HEK293 (cell line): Measurements from ENCODE around the gene LUC7L2.

ENCODE experiments used
- CTCF ChIA-PET: fragments of 350-600 bp; formaldehyde crosslinking; extraction: SDS; loops from one replicate; lab custom pipeline; 2021; ENCODE audit warnings: antibody characterized with exemption; lab: Yijun Ruan, JAX
- POLR2A ChIA-PET: fragments of 300-600 bp; formaldehyde crosslinking; extraction: SDS; loops from one replicate; lab custom pipeline; 2020; ENCODE audit warnings: antibody characterized with exemption, inconsistent platforms; lab: Yijun Ruan, JAX
- H3K27ac ChIP-seq: fragments of 200-500 bp; sonication (Bioruptor generic); 2 replicates; pipeline ENCODE4 v1.5.1; 2014; ENCODE audit warnings: low read depth, low read length, control low read depth, inconsistent platforms; ENCODE audit errors: extremely low read depth
- H3K36me3 ChIP-seq, 2 experiments: fragments of 200-500 bp in 1 of 2; sonication (Bioruptor generic) in 1 of 2; 1 replicate in 1 of 2; 2 replicates in 1 of 2; pipeline ENCODE4 v1.5.1; 2014 to 2017; ENCODE audit warnings: inconsistent platforms in 2 of 2, low read length in 2 of 2; ENCODE audit not compliant: control insufficient read depth in 2 of 2, insufficient read depth in 1 of 2
- H3K4me1 ChIP-seq: fragments of 200-500 bp; sonication (Bioruptor generic); 2 replicates; pipeline ENCODE4 v1.5.1; 2014; ENCODE audit warnings: mild to moderate bottlenecking, low read length, inconsistent platforms; ENCODE audit not compliant: control insufficient read depth, insufficient read depth
- H3K4me3 ChIP-seq: 2 replicates; pipeline ENCODE4 v1.5.1; 2011; ENCODE audit warnings: low read depth, mild to moderate bottlenecking, control low read depth, low read length, moderate library complexity
- H3K9me3 ChIP-seq: fragments of 200-500 bp; sonication (Bioruptor generic); 2 replicates; pipeline ENCODE4 v1.5.1; 2014; ENCODE audit warnings: low read depth, low read length, inconsistent platforms; ENCODE audit not compliant: control insufficient read depth, insufficient read depth
- GLI2 ChIP-seq: fragments of 450-650 bp; formaldehyde crosslinking; IDR thresholded peaks from 2 replicates; pipeline ENCODE4; 2017; ENCODE audit warnings: missing biosample characterization, missing genetic modification characterization, low read depth, borderline replicate concordance
- KLF10 ChIP-seq: fragments of 450-650 bp; IDR thresholded peaks from 2 replicates; pipeline ENCODE4 v1.5.1; 2018; ENCODE audit warnings: missing biosample characterization, mild to moderate bottlenecking, missing genetic modification characterization
- OSR2 ChIP-seq: fragments of 450-650 bp; formaldehyde crosslinking; IDR thresholded peaks from 2 replicates; pipeline ENCODE4 v1.5.1; 2016; ENCODE audit warnings: missing biosample characterization, missing genetic modification characterization
- OVOL3 ChIP-seq: fragments of 450-650 bp; formaldehyde crosslinking; IDR thresholded peaks from 2 replicates; pipeline ENCODE4 v1.5.1; 2016; ENCODE audit warnings: missing biosample characterization, missing genetic modification characterization
- YY1 ChIP-seq: fragments of 450-650 bp; formaldehyde crosslinking; IDR thresholded peaks from 2 replicates; pipeline ENCODE4 v1.5.1; 2018; ENCODE audit warnings: missing biosample characterization, missing genetic modification characterization
- ZBTB17 ChIP-seq: fragments of 450-650 bp; formaldehyde crosslinking; IDR thresholded peaks from 2 replicates; pipeline ENCODE4 v1.5.1; 2016; ENCODE audit warnings: missing biosample characterization, missing genetic modification characterization
- ZFHX2 ChIP-seq: fragments of 450-650 bp; formaldehyde crosslinking; conservative IDR thresholded peaks from 2 replicates; pipeline ENCODE4 v1.5.1; 2016; ENCODE audit warnings: missing biosample characterization, missing genetic modification characterization
- ZNF10 ChIP-seq: fragments of 450-650 bp; formaldehyde crosslinking; IDR thresholded peaks from 2 replicates; pipeline ENCODE4 v1.5.1; 2017; ENCODE audit warnings: missing biosample characterization, missing genetic modification characterization
- ZNF311 ChIP-seq: fragments of 450-650 bp; formaldehyde crosslinking; IDR thresholded peaks from 2 replicates; pipeline ENCODE4 v1.5.1; 2017; ENCODE audit warnings: missing biosample characterization, missing genetic modification characterization, borderline replicate concordance
- ZNF354C ChIP-seq: fragments of 450-650 bp; formaldehyde crosslinking; IDR thresholded peaks from 2 replicates; pipeline ENCODE4 v1.5.1; 2016; ENCODE audit warnings: missing biosample characterization, missing genetic modification characterization, low read depth, borderline replicate concordance
- ZNF560 ChIP-seq: fragments of 450-650 bp; formaldehyde crosslinking; IDR thresholded peaks from 2 replicates; pipeline ENCODE4 v1.5.1; 2017; ENCODE audit warnings: missing biosample characterization, missing genetic modification characterization, borderline replicate concordance
- ZSCAN23 ChIP-seq: fragments of 450-650 bp; formaldehyde crosslinking; IDR thresholded peaks from 2 replicates; pipeline ENCODE4 v1.5.1; 2016; ENCODE audit warnings: missing biosample characterization, missing genetic modification characterization
- ZSCAN30 ChIP-seq: fragments of 450-650 bp; IDR thresholded peaks from 2 replicates; pipeline ENCODE4 v1.5.1; 2018; ENCODE audit warnings: missing biosample characterization, mild to moderate bottlenecking, missing genetic modification characterization, moderate library complexity
- TF ChIP-seq, protein P1 (sequence below): fragments of 450-650 bp; formaldehyde crosslinking; IDR thresholded peaks from 2 replicates; pipeline ENCODE4 v1.5.1; 2016; ENCODE audit warnings: missing biosample characterization, missing genetic modification characterization, low read depth
- TF ChIP-seq, protein P2 (sequence below): fragments of 450-650 bp; formaldehyde crosslinking; IDR thresholded peaks from 2 replicates; pipeline ENCODE4 v1.5.1; 2016; ENCODE audit warnings: missing biosample characterization, missing genetic modification characterization
- TF ChIP-seq, protein P3 (sequence below): fragments of 450-650 bp; formaldehyde crosslinking; IDR thresholded peaks from 2 replicates; pipeline ENCODE4 v1.5.1; 2016; ENCODE audit warnings: missing biosample characterization, missing genetic modification characterization
- TF ChIP-seq, protein P4 (sequence below): fragments of 450-650 bp; formaldehyde crosslinking; IDR thresholded peaks from 2 replicates; pipeline ENCODE4 v1.5.1; 2017; ENCODE audit warnings: missing biosample characterization, mild to moderate bottlenecking, missing genetic modification characterization, moderate library complexity
- TF ChIP-seq, protein P5 (sequence below): fragments of 450-650 bp; formaldehyde crosslinking; IDR thresholded peaks from 2 replicates; pipeline ENCODE4 v1.5.1; 2016; ENCODE audit warnings: missing biosample characterization, missing genetic modification characterization
- TF ChIP-seq, protein P6 (sequence below): fragments of 450-650 bp; formaldehyde crosslinking; IDR thresholded peaks from 2 replicates; pipeline ENCODE4 v1.5.1; 2016; ENCODE audit warnings: missing biosample characterization, missing genetic modification characterization

LUC7L2 gene

DNA sequence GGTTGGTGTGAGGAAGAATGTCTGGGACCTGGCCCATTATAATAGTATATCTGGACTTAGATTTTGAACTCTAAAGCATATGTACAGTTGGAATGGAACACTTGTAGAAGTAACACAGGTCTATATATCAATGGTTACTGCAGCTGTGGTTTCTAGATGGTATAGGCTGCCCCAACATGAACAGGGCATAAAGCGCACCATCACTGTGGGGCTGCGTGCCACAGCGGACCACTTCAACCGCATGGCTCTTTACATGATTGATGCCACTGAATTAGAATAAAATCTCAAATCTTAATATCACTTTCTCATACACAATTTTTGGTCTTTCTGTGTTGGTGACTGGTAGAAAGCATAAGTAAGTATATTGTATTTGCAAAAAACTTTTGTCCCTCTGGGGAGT is 64.3 kb downstream of the LUC7L2 start:
- CTCF ChIA-PET: interaction anchor here (5.9 kb wide), 1 partner anchor 11 kb away, joined by 47 read pairs; no protein-coding TSS in a partner anchor
- H3K36me3 ChIP-seq: peaks cover 17 to 61% of the 10 kb centered on the region in 2 experiments
- TF ChIP-seq ZNF311 (no peak), OVOL3 (tag by site-specific recombination) (no peak), ZBTB17 (tag by site-specific recombination) (no peak), ZSCAN30 (tag by site-specific recombination) (no peak), GLI2 (no peak), YY1 (no peak), OSR2 (tag by site-specific recombination) (no peak), ZFHX2 (tag by site-specific recombination) (no peak), ZNF10 (tag by site-specific recombination) (no peak), KLF10 (tag by site-specific recombination) (no peak), ZNF560 (tag by site-specific recombination) (no peak), ZNF354C (tag by site-specific recombination) (no peak), ZSCAN23 (tag by site-specific recombination) (no peak)
- TF ChIP-seq, protein P1, sequence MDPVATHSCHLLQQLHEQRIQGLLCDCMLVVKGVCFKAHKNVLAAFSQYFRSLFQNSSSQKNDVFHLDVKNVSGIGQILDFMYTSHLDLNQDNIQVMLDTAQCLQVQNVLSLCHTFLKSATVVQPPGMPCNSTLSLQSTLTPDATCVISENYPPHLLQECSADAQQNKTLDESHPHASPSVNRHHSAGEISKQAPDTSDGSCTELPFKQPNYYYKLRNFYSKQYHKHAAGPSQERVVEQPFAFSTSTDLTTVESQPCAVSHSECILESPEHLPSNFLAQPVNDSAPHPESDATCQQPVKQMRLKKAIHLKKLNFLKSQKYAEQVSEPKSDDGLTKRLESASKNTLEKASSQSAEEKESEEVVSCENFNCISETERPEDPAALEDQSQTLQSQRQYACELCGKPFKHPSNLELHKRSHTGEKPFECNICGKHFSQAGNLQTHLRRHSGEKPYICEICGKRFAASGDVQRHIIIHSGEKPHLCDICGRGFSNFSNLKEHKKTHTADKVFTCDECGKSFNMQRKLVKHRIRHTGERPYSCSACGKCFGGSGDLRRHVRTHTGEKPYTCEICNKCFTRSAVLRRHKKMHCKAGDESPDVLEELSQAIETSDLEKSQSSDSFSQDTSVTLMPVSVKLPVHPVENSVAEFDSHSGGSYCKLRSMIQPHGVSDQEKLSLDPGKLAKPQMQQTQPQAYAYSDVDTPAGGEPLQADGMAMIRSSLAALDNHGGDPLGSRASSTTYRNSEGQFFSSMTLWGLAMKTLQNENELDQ (tag by site-specific recombination): no peak
- TF ChIP-seq, protein P2, sequence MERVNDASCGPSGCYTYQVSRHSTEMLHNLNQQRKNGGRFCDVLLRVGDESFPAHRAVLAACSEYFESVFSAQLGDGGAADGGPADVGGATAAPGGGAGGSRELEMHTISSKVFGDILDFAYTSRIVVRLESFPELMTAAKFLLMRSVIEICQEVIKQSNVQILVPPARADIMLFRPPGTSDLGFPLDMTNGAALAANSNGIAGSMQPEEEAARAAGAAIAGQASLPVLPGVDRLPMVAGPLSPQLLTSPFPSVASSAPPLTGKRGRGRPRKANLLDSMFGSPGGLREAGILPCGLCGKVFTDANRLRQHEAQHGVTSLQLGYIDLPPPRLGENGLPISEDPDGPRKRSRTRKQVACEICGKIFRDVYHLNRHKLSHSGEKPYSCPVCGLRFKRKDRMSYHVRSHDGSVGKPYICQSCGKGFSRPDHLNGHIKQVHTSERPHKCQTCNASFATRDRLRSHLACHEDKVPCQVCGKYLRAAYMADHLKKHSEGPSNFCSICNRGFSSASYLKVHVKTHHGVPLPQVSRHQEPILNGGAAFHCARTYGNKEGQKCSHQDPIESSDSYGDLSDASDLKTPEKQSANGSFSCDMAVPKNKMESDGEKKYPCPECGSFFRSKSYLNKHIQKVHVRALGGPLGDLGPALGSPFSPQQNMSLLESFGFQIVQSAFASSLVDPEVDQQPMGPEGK (tag by site-specific recombination): no peak
- TF ChIP-seq, protein P3, sequence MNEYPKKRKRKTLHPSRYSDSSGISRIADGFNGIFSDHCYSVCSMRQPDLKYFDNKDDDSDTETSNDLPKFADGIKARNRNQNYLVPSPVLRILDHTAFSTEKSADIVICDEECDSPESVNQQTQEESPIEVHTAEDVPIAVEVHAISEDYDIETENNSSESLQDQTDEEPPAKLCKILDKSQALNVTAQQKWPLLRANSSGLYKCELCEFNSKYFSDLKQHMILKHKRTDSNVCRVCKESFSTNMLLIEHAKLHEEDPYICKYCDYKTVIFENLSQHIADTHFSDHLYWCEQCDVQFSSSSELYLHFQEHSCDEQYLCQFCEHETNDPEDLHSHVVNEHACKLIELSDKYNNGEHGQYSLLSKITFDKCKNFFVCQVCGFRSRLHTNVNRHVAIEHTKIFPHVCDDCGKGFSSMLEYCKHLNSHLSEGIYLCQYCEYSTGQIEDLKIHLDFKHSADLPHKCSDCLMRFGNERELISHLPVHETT (tag by site-specific recombination): no peak
- TF ChIP-seq, protein P4, sequence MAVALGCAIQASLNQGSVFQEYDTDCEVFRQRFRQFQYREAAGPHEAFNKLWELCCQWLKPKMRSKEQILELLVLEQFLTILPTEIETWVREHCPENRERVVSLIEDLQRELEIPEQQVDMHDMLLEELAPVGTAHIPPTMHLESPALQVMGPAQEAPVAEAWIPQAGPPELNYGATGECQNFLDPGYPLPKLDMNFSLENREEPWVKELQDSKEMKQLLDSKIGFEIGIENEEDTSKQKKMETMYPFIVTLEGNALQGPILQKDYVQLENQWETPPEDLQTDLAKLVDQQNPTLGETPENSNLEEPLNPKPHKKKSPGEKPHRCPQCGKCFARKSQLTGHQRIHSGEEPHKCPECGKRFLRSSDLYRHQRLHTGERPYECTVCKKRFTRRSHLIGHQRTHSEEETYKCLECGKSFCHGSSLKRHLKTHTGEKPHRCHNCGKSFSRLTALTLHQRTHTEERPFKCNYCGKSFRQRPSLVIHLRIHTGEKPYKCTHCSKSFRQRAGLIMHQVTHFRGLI (tag by site-specific recombination): no peak
- TF ChIP-seq, protein P5, sequence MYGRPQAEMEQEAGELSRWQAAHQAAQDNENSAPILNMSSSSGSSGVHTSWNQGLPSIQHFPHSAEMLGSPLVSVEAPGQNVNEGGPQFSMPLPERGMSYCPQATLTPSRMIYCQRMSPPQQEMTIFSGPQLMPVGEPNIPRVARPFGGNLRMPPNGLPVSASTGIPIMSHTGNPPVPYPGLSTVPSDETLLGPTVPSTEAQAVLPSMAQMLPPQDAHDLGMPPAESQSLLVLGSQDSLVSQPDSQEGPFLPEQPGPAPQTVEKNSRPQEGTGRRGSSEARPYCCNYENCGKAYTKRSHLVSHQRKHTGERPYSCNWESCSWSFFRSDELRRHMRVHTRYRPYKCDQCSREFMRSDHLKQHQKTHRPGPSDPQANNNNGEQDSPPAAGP (tag by site-specific recombination): no peak
- TF ChIP-seq, protein P6, sequence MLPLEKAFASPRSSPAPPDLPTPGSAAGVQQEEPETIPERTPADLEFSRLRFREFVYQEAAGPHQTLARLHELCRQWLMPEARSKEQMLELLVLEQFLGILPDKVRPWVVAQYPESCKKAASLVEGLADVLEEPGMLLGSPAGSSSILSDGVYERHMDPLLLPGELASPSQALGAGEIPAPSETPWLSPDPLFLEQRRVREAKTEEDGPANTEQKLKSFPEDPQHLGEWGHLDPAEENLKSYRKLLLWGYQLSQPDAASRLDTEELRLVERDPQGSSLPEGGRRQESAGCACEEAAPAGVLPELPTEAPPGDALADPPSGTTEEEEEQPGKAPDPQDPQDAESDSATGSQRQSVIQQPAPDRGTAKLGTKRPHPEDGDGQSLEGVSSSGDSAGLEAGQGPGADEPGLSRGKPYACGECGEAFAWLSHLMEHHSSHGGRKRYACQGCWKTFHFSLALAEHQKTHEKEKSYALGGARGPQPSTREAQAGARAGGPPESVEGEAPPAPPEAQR (tag by site-specific recombination): no peak
- H3K4me3 ChIP-seq: no peak overlapping the region
- H3K27ac ChIP-seq: no peak overlapping the region
- H3K4me1 ChIP-seq: no peaks in the 10 kb centered on the region
- no peaks in the 10 kb centered on the region for H3K9me3 ChIP-seq
- POLR2A ChIA-PET: interaction anchor here (0.6 kb wide), 1 partner anchor 28 kb away, joined by 3 read pairs; no protein-coding TSS in a partner anchor
